ENCODE data around the gene MANBA.
"Not testable (repeated sequence)": the region's sequence is repeated elsewhere in the genome, so short reads cannot be mapped to it uniquely, and the experiment has no call there.

Gene MANBA

DNA sequence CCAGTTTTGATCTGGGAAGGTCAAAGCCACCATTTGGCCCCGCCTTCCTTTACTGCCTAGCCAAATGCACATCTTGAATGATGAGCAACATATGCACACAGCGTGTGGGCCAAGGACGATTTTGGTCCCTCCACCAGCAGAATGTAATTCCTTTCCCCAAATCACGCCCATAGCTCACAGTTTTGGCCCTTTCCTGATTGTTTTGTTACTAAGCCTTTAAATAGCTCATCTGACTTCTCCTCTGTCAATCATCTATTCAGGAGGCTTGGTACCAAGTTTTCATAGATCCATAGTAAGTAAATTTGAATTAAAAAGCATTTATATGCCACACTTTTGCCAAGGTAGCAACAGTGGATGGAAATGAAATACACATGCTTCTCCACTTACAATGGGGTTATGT lies 136.3 kb downstream of the MANBA start:
- in situ Hi-C loops (cut with HindIII; ENCODE audit: low sequenced_read_pairs) = no loop called here
- no peak for TF ChIP-seq CTCF (IDR thresholded peaks at IDR 0.05; ENCODE audit: low read depth, low read length)
- no peak overlapping the region for H3K4me3 ChIP-seq (ENCODE audit: low read depth, low read length)
- DNase-seq (ENCODE audit: low read depth, low spot score) = no peak

DNA sequence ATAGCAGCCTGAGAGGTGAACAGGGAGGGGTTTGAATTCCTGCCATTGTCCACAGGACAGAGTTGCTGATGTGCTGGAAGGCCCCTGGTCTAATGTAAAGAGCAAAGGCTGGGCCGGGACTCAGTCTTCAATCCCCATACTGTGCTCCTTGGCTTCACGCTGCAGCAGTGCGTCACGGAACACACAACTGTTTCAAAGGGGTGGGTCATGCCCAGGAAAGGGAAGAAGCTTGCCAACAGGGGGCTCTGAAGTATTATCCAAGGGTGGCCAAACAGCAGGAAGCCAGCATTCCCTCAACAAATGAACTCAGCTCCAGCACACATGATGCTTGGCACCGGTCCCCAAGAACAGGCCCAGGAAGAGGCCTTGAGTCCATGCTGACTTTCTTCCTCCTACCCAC lies 137.1 kb downstream of the MANBA start:
- in situ Hi-C loops (cut with HindIII; ENCODE audit: low sequenced_read_pairs) = no loop called here
- DNase-seq (ENCODE audit: low read depth, low spot score) = peak; percentile 82
- no peak overlapping the region for H3K4me3 ChIP-seq (ENCODE audit: low read depth, low read length)
- peak; percentile 47 for TF ChIP-seq CTCF (IDR thresholded peaks at IDR 0.05; ENCODE audit: low read depth, low read length)

DNA sequence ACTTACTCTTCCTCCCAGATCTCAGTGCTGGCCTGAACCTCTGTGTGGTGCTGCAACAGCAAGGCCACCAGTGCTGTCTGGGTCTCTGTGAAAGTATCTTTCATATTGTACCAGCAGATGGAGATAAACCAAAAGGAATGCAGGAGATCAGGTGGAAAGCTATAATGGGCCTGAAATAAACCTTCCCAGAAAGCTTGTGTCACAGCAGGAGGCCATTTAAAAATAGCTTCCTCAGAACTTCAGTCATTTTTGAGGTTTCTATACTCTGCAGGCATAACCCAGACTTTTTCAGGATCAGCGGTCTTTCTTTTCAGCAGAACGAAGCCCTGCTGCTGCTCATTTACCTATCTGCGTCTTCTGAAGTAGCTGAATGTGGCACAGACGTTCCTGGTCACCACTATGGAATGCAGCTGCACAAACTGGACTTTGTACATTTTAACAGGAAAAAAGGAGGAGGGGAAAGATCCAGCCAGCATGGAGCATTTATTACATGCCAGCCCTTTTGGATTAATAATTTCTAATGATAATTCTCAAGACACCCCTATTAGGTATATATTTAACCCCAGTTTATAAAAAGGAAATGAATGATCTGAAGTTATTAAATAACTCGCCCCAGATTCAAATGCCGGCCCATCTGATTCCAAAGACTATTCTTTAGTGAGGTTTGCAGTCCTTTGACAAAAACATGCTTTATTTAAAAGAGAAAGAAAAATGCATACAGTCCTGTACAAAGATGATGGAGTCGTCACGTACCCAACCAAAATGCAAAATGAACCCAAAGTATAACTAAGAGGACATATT lies 139.9 kb downstream of the MANBA start:
- no peak overlapping the region for H3K4me3 ChIP-seq (ENCODE audit: low read depth, low read length)
- in situ Hi-C loops (cut with HindIII; ENCODE audit: low sequenced_read_pairs) = no loop called here
- peak; percentile 95 for DNase-seq (ENCODE audit: low read depth, low spot score)
- peak; percentile 67 for TF ChIP-seq CTCF (IDR thresholded peaks at IDR 0.05; ENCODE audit: low read depth, low read length)

GRCh38 chr4:102619776-102620631 lies 140.8 kb downstream of the MANBA start:
- in situ Hi-C loops (cut with HindIII; ENCODE audit: low sequenced_read_pairs); H3K4me3 ChIP-seq (ENCODE audit: low read depth, low read length); DNase-seq (ENCODE audit: low read depth, low spot score): not testable (repeated sequence)

- H3K4me3 ChIP-seq (ENCODE audit: low read depth, low read length); DNase-seq (ENCODE audit: low read depth, low spot score); in situ Hi-C loops (cut with HindIII; ENCODE audit: low sequenced_read_pairs): not testable (repeated sequence)
Observed at GRCh38 chr4:102619021-102619420, 141.7 kb downstream of the MANBA start.

DNA sequence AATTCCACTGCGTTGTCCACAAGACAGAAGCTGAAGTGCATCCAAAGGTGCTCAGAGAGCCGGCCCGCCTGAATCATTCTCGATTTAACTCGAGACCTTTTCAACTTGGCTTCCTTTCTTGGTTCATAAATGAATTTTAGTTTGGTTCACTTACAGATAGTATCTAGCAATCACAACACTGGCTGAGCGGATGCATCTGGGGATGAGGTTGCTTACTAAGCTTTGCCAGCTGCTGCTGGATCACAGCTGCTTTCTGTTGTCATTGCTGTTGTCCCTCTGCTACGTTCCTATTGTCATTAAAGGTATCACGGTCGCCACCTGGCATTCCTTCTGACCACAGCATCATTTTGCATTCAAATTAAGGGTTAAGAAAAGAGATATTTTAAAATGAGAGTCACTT lies 144.1 kb downstream of the MANBA start:
- no peak for TF ChIP-seq CTCF (IDR thresholded peaks at IDR 0.05; ENCODE audit: low read depth, low read length)
- in situ Hi-C loops (cut with HindIII; ENCODE audit: low sequenced_read_pairs) = no loop called here
- DNase-seq (ENCODE audit: low read depth, low spot score) = no peak
- H3K4me3 ChIP-seq (ENCODE audit: low read depth, low read length) = no peak overlapping the region

- in situ Hi-C loops (cut with HindIII; ENCODE audit: low sequenced_read_pairs) = no loop called here
- DNase-seq (ENCODE audit: low read depth, low spot score) = no peak
- no peak for TF ChIP-seq CTCF (IDR thresholded peaks at IDR 0.05; ENCODE audit: low read depth, low read length)
- no peak overlapping the region for H3K4me3 ChIP-seq (ENCODE audit: low read depth, low read length)
Observed at GRCh38 chr4:102614801-102615200, 146.0 kb downstream of the MANBA start.
